HUES6 (cell line): Measurements from ENCODE around the gene POLN.

Experiments
- H3K27ac ChIP-seq: 2 replicates; pipeline ENCODE4 v1.7.0; 2013; ENCODE audit warnings: low read depth, mild to moderate bottlenecking, low read length, inconsistent platforms
- H3K27me3 ChIP-seq: 2 replicates; pipeline ENCODE4 v1.6.1; 2013; ENCODE audit warnings: low read length; ENCODE audit not compliant: control insufficient read depth, insufficient read depth
- H3K36me3 ChIP-seq: 2 replicates; pipeline ENCODE4 v1.6.1; 2013; ENCODE audit warnings: low read length; ENCODE audit not compliant: control insufficient read depth, insufficient read depth
- H3K4me1 ChIP-seq: 2 replicates; pipeline ENCODE4 v1.6.1; 2013; ENCODE audit warnings: low read length; ENCODE audit not compliant: control insufficient read depth, insufficient read depth
- H3K4me3 ChIP-seq: 2 replicates; pipeline ENCODE4 v1.5.1; 2013; ENCODE audit warnings: low read depth, low read length
- H3K9ac ChIP-seq: one replicate; pipeline ENCODE4 v1.6.1; 2013; ENCODE audit warnings: mild to moderate bottlenecking, low read length
- H3K9me3 ChIP-seq: 2 replicates; pipeline ENCODE4 v1.6.1; 2013; ENCODE audit warnings: low read depth, low read length; ENCODE audit not compliant: control insufficient read depth, insufficient read depth

POLN gene

GRCh38 chr4:2142630-2143427 is 99.1 kb downstream of the POLN start:
- Histone ChIP-seq H3K27me3 (peaks cover 96% of the 10 kb centered on the region), H3K27ac (no peak overlapping the region)

GRCh38 chr4:2141762-2142451 is 100.0 kb downstream of the POLN start:
- Histone ChIP-seq H3K4me1 (peaks cover 21% of the 10 kb centered on the region; the same call in 1 of the 2 replicates), H3K27me3 (peaks cover 97% of the 10 kb centered on the region), H3K9ac (peak overlapping the region; percentile 0), H3K9me3 (no peaks in the 10 kb centered on the region), H3K36me3 (no peaks in the 10 kb centered on the region), H3K27ac (no peak overlapping the region), H3K4me3 (no peak overlapping the region)

More at GRCh38 chr4:2142630-2143427, 99.1 kb downstream of the POLN start:
- Histone ChIP-seq H3K9me3 (no peaks in the 10 kb centered on the region), H3K4me1 (peaks cover 21% of the 10 kb centered on the region; the same call in 1 of the 2 replicates), H3K9ac (peak overlapping the region; percentile 0), H3K4me3 (no peak overlapping the region), H3K36me3 (no peaks in the 10 kb centered on the region)

- H3K4me1 ChIP-seq = peaks cover 21% of the 10 kb centered on the region; the same call in 1 of the 2 replicates
- H3K36me3 ChIP-seq = no peaks in the 10 kb centered on the region
- H3K9me3 ChIP-seq = no peaks in the 10 kb centered on the region
- peak overlapping the region; percentile 16 for H3K9ac ChIP-seq
- peaks cover 97% of the 10 kb centered on the region for H3K27me3 ChIP-seq
- no peak overlapping the region for H3K27ac ChIP-seq
- H3K4me3 ChIP-seq = no peak overlapping the region
These were observed 100.7 kb downstream of the POLN start for GRCh38 chr4:2141022-2141761.

- H3K4me3 ChIP-seq = no peak overlapping the region
- no peak overlapping the region for H3K9ac ChIP-seq
- H3K4me1 ChIP-seq = peaks cover 21% of the 10 kb centered on the region; the same call in 1 of the 2 replicates
- no peak overlapping the region for H3K27ac ChIP-seq
- H3K27me3 ChIP-seq = peaks cover 94% of the 10 kb centered on the region
- no peaks in the 10 kb centered on the region for H3K36me3 ChIP-seq
- no peaks in the 10 kb centered on the region for H3K9me3 ChIP-seq
These were observed 102.9 kb downstream of the POLN start for GRCh38 chr4:2138846-2139500.

- H3K27ac ChIP-seq = no peak overlapping the region
- peaks cover 73% of the 10 kb centered on the region for H3K27me3 ChIP-seq
- no peaks in the 10 kb centered on the region for H3K36me3 ChIP-seq
- no peak overlapping the region for H3K4me3 ChIP-seq
- H3K4me1 ChIP-seq = peaks cover 11% of the 10 kb centered on the region; the same call in 1 of the 2 replicates
- H3K9me3 ChIP-seq = peaks cover 15% of the 10 kb centered on the region
- no peak overlapping the region for H3K9ac ChIP-seq
These were observed 105.2 kb downstream of the POLN start for GRCh38 chr4:2136726-2137125.

- Histone ChIP-seq H3K9me3 (peaks cover 20% of the 10 kb centered on the region), H3K27ac (no peak overlapping the region), H3K4me1 (no peaks in the 10 kb centered on the region), H3K9ac (no peak overlapping the region), H3K36me3 (no peaks in the 10 kb centered on the region), H3K4me3 (no peak overlapping the region), H3K27me3 (peaks cover 56% of the 10 kb centered on the region)
These were observed 106.8 kb downstream of the POLN start for GRCh38 chr4:2135083-2135482.

GRCh38 chr4:2132438-2132837 is 109.5 kb downstream of the POLN start:
- Histone ChIP-seq H3K4me3 (no peak overlapping the region), H3K4me1 (no peaks in the 10 kb centered on the region), H3K36me3 (no peaks in the 10 kb centered on the region), H3K27me3 (peaks cover 30% of the 10 kb centered on the region), H3K9ac (no peak overlapping the region), H3K27ac (no peak overlapping the region), H3K9me3 (peaks cover 20% of the 10 kb centered on the region)

- Histone ChIP-seq H3K4me3 (no peak overlapping the region), H3K27me3 (no peaks in the 10 kb centered on the region; the same call in 1 of the 2 replicates), H3K36me3 (no peaks in the 10 kb centered on the region), H3K4me1 (no peaks in the 10 kb centered on the region), H3K9ac (no peak overlapping the region), H3K27ac (no peak overlapping the region), H3K9me3 (peaks cover 15% of the 10 kb centered on the region)
These were observed 114.2 kb downstream of the POLN start for GRCh38 chr4:2127609-2128332.

- Histone ChIP-seq H3K4me3 (no peak overlapping the region), H3K27ac (no peak overlapping the region), H3K36me3 (no peaks in the 10 kb centered on the region), H3K27me3 (no peaks in the 10 kb centered on the region; the same call in 1 of the 2 replicates), H3K9ac (no peak overlapping the region), H3K4me1 (no peaks in the 10 kb centered on the region), H3K9me3 (peaks cover 3% of the 10 kb centered on the region)
These were observed 115.4 kb downstream of the POLN start for GRCh38 chr4:2126309-2127043.
